GM19238 (cell line): ENCODE measurements around the gene EXOC4.
"Not testable (repeated sequence)": the region's sequence is repeated elsewhere in the genome, so short reads cannot be mapped to it uniquely, and the experiment has no call there.

ENCODE experiments used
- DNase-seq: peaks from one replicate; pipeline ENCODE4 v3.0.0; 2011; ENCODE audit warnings: low spot score; ENCODE audit not compliant: insufficient read length

The EXOC4 gene

GRCh38 chr7:133962646-133963045, 709.8 kb downstream of the EXOC4 start:
- no peak for DNase-seq

GRCh38 chr7:133963629-133964028, 710.8 kb downstream of the EXOC4 start:
- DNase-seq, result no peak

- no peak for DNase-seq
These were observed 718.7 kb downstream of the EXOC4 start for GRCh38 chr7:133971625-133972024.

GRCh38 chr7:133973710-133974109, 720.8 kb downstream of the EXOC4 start:
- DNase-seq, result no peak

GRCh38 chr7:133975130-133975529, 722.3 kb downstream of the EXOC4 start:
- no peak for DNase-seq

GRCh38 chr7:133976140-133976539, 723.3 kb downstream of the EXOC4 start:
- DNase-seq, result no peak

- DNase-seq, result no peak
These were observed 724.8 kb downstream of the EXOC4 start for GRCh38 chr7:133977409-133978274.

- DNase-seq, result no peak
These were observed 725.8 kb downstream of the EXOC4 start for GRCh38 chr7:133978502-133979295.

GRCh38 chr7:133980804-133981203, 727.9 kb downstream of the EXOC4 start:
- DNase-seq, result no peak

GRCh38 chr7:133983685-133984419, 731.0 kb downstream of the EXOC4 start:
- no peak for DNase-seq

- no peak for DNase-seq
These were observed 732.4 kb downstream of the EXOC4 start for GRCh38 chr7:133985300-133985699.

- DNase-seq, result no peak
These were observed 734.7 kb downstream of the EXOC4 start for GRCh38 chr7:133987582-133987981.

GRCh38 chr7:133993547-133993946, 740.7 kb downstream of the EXOC4 start:
- DNase-seq, result no peak

- not testable (repeated sequence) for DNase-seq
These were observed 741.2 kb downstream of the EXOC4 start for GRCh38 chr7:133994100-133994499.

GRCh38 chr7:133997463-133997862, 744.6 kb downstream of the EXOC4 start:
- DNase-seq, result no peak

GRCh38 chr7:133999178-133999577, 746.3 kb downstream of the EXOC4 start:
- no peak for DNase-seq

- DNase-seq, result no peak
These were observed 752.1 kb downstream of the EXOC4 start for GRCh38 chr7:134004829-134005505.

- DNase-seq, result no peak
These were observed 756.6 kb downstream of the EXOC4 start for GRCh38 chr7:134009314-134010110.

GRCh38 chr7:134013249-134013648, 760.4 kb downstream of the EXOC4 start:
- DNase-seq, result no peak

- no peak for DNase-seq
These were observed 762.1 kb downstream of the EXOC4 start for GRCh38 chr7:134014935-134015334.
